ENCODE data around the gene CCDC81. TPM values are rescaled to one million over a fixed set of nuclear protein-coding genes. Genes with fewer than 3 reads are reported as not detected.
"Not testable (repeated sequence)": the region's sequence is repeated elsewhere in the genome, so short reads cannot be mapped to it uniquely, and the experiment has no call there.

CCDC81 gene
- total and polyA plus RNA-seq, 2 of the 4 experiments (the other 2 are of a cell fraction), result 3.1 to 6.5 TPM

GRCh38 chr11:86355256-86355655, 19.4 kb upstream of the CCDC81 start:
- Histone ChIP-seq H4K8ac (ENCODE audit: low read depth in 2 of 2, low read length in 2 of 2) (no peak overlapping the region), H3K27me3 (ENCODE audit: control insufficient read depth, insufficient read depth, low read length) (no peaks in the 10 kb centered on the region), H3K9ac (ENCODE audit: low read depth, low read length) (no peak overlapping the region), H2BK120ac (ENCODE audit: low read depth, low read length) (no peak overlapping the region), H3K4me1 (ENCODE audit: control insufficient read depth, insufficient read depth, low read length) (peaks cover 1% of the 10 kb centered on the region; the same call in 1 of the 2 replicates), H3K9me1 (ENCODE audit: insufficient read depth, low read length) (no peaks in the 10 kb centered on the region; the same call in 1 of the 2 replicates), H3K4me3 (ENCODE audit: insufficient read depth, low read depth, low read length) (no peak overlapping the region), H2AFZ (replicated peaks; ENCODE audit: low read length, poor library complexity) (no peak overlapping the region), H3K18ac (ENCODE audit: low read depth, low read length) (no peak overlapping the region), H3K27ac (ENCODE audit: insufficient read depth, low read length) (no peak overlapping the region), H3K4me2 (ENCODE audit: low read depth, low read length) (no peak overlapping the region), H3K4ac (ENCODE audit: low read depth, low read length) (no peak overlapping the region), H3K36me3 (ENCODE audit: control insufficient read depth, insufficient read depth, low read length) (no peaks in the 10 kb centered on the region), H4K91ac (ENCODE audit: insufficient read depth, low read depth, low read length) (no peak overlapping the region), H2BK20ac (ENCODE audit: low read depth, low read length) (no peak overlapping the region), H3K23ac (ENCODE audit: low read depth, low read length) (no peak overlapping the region), H3K9me3 (ENCODE audit: control insufficient read depth, insufficient read depth, low read length) (no peaks in the 10 kb centered on the region), H2AK9ac (replicated peaks; ENCODE audit: low read depth, low read length, poor library complexity) (no peak overlapping the region), H2BK5ac (ENCODE audit: low read depth, low read length, poor library complexity, severe bottlenecking) (no peak overlapping the region), H3K56ac (ENCODE audit: extremely low read depth, insufficient read depth, low read length) (no peak overlapping the region), H4K20me1 (ENCODE audit: insufficient read depth, low read length) (no peaks in the 10 kb centered on the region), H2AK5ac (ENCODE audit: low read depth, low read length) (no peak overlapping the region), H4K5ac (ENCODE audit: low read depth, low read length) (no peak overlapping the region), H2BK15ac (ENCODE audit: low read depth, low read length) (no peak overlapping the region), H3K79me1 (ENCODE audit: low read depth in 1 of 2, low read length in 2 of 2) (no peaks in the 10 kb centered on the region), H3K14ac (replicated peaks; ENCODE audit: low read depth, low read length) (no peak overlapping the region)
- no peak for TF ChIP-seq USF2 (IDR thresholded peaks at IDR 0.05; ENCODE audit: low read depth, low read length)
- no TSS peak for BruUV-seq (replicated peaks)
- ChIA-PET CTCF (interaction anchor here (1.2 kb wide), 1 partner anchor 64 kb away, joined by 4 read pairs; no protein-coding TSS in a partner anchor), POLR2A (ENCODE audit: unreplicated experiment) (no interaction called here)
- DNase-seq (no peak), ATAC-seq (ENCODE audit: low read depth) (no peak)
- no CpG with 5 or more reads among the region's 4 CpGs for WGBS, 2 experiments (ENCODE audit: extremely low coverage in 2 of 2, insufficient read length in 1 of 2)
- in situ Hi-C loops (cut with MboI; ENCODE audit: low sequenced_read_pairs), result no loop called here
- dilution Hi-C loops (cut with HindIII; ENCODE audit: low sequenced_read_pairs, unreplicated experiment), result no loop called here
- intact Hi-C loops (cut with micrococcal nuclease), result no loop called here

DNA sequence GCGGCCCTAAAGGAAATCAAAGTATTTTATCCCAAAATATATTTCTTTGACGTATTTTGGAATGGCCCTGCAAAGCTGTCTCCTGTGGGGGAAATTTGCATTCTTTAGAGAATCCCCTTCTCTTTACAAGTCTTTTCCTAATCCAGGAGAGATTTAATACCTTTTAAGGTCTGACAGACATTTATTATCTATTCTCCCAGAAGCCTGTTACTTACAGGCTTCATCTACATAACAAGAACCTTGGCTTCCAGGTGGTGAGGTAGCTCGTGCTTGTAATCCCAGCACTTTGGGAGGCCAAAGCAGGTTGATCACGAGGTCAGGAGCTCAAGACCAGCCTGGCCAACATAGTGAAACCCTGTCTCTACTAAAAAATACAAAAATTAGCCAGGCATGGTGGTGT, 17.3 kb upstream of the CCDC81 start:
- CTCF ChIA-PET, result interaction anchor here (0.6 to 0.9 kb wide), 2 partner anchors 467 to 639 kb away, joined by 3 to 5 read pairs; no protein-coding TSS in a partner anchor
- BruUV-seq (replicated peaks); in situ Hi-C loops (cut with MboI; ENCODE audit: low sequenced_read_pairs): not testable (repeated sequence)

More for the DNA sequence above, 17.3 kb upstream of the CCDC81 start:
- H4K91ac ChIP-seq (ENCODE audit: insufficient read depth, low read depth, low read length); intact Hi-C loops (cut with micrococcal nuclease); H3K4me2 ChIP-seq (ENCODE audit: low read depth, low read length); dilution Hi-C loops (cut with HindIII; ENCODE audit: low sequenced_read_pairs, unreplicated experiment); H3K27ac ChIP-seq (ENCODE audit: insufficient read depth, low read length); POLR2A ChIA-PET (ENCODE audit: unreplicated experiment); H3K4ac ChIP-seq (ENCODE audit: low read depth, low read length); H3K14ac ChIP-seq (replicated peaks; ENCODE audit: low read depth, low read length); ATAC-seq (ENCODE audit: low read depth); H3K9me1 ChIP-seq (ENCODE audit: insufficient read depth, low read length); H3K9ac ChIP-seq (ENCODE audit: low read depth, low read length); H3K18ac ChIP-seq (ENCODE audit: low read depth, low read length); H3K27me3 ChIP-seq (ENCODE audit: control insufficient read depth, insufficient read depth, low read length); H2AK5ac ChIP-seq (ENCODE audit: low read depth, low read length); H2AFZ ChIP-seq (replicated peaks; ENCODE audit: low read length, poor library complexity); H3K4me3 ChIP-seq (ENCODE audit: insufficient read depth, low read depth, low read length); H3K36me3 ChIP-seq (ENCODE audit: control insufficient read depth, insufficient read depth, low read length); H3K4me1 ChIP-seq (ENCODE audit: control insufficient read depth, insufficient read depth, low read length); H2BK15ac ChIP-seq (ENCODE audit: low read depth, low read length); H3K9me3 ChIP-seq (ENCODE audit: control insufficient read depth, insufficient read depth, low read length); H2BK5ac ChIP-seq (ENCODE audit: low read depth, low read length, poor library complexity, severe bottlenecking); H4K8ac ChIP-seq (ENCODE audit: low read depth in 2 of 2, low read length in 2 of 2); H3K79me1 ChIP-seq (ENCODE audit: low read depth in 1 of 2, low read length in 2 of 2); H2AK9ac ChIP-seq (replicated peaks; ENCODE audit: low read depth, low read length, poor library complexity); H2BK20ac ChIP-seq (ENCODE audit: low read depth, low read length); H4K5ac ChIP-seq (ENCODE audit: low read depth, low read length); H3K56ac ChIP-seq (ENCODE audit: extremely low read depth, insufficient read depth, low read length); DNase-seq; H3K23ac ChIP-seq (ENCODE audit: low read depth, low read length); H2BK120ac ChIP-seq (ENCODE audit: low read depth, low read length); H4K20me1 ChIP-seq (ENCODE audit: insufficient read depth, low read length): not testable (repeated sequence)
- WGBS, 2 experiments (ENCODE audit: extremely low coverage in 2 of 2, insufficient read length in 1 of 2), result no CpG with 5 or more reads among the region's 4 CpGs
